LNCaP clone FGC (cell line): ENCODE results near the gene YWHAG.

Experiments used
- DNase-seq: peaks from one replicate; pipeline ENCODE4 v3.0.0-alpha.2; 2011; ENCODE audit warnings: low read depth
- H3K4me3 ChIP-seq: 2 replicates; pipeline ENCODE4 v1.5.1; 2011; ENCODE audit warnings: mild to moderate bottlenecking, low read depth, low read length, control low read depth
- CTCF ChIP-seq: IDR thresholded peaks from 2 replicates; pipeline ENCODE4 v1.5.1; 2012; ENCODE audit warnings: mild to moderate bottlenecking; ENCODE audit not compliant: control insufficient read depth, insufficient read depth; ENCODE audit errors: extremely low read depth

YWHAG gene

GRCh38 chr7:76347710-76348109, 11.1 kb downstream of the YWHAG start:
- no peak for DNase-seq
- TF ChIP-seq CTCF, result no peak
- no peak overlapping the region for H3K4me3 ChIP-seq

GRCh38 chr7:76346778-76347177, 12.0 kb downstream of the YWHAG start:
- DNase-seq, result no peak
- H3K4me3 ChIP-seq, result no peak overlapping the region
- TF ChIP-seq CTCF, result no peak

- TF ChIP-seq CTCF, result no peak
Observed at GRCh38 chr7:76346097-76346496, 12.7 kb downstream of the YWHAG start.

GRCh38 chr7:76343931-76344321, 14.9 kb downstream of the YWHAG start:
- no peak for DNase-seq
- TF ChIP-seq CTCF, result no peak
- no peak overlapping the region for H3K4me3 ChIP-seq

More at GRCh38 chr7:76346097-76346496, 12.7 kb downstream of the YWHAG start:
- DNase-seq, result no peak
- H3K4me3 ChIP-seq, result no peak overlapping the region

- no peak overlapping the region for H3K4me3 ChIP-seq
- TF ChIP-seq CTCF, result no peak
- no peak for DNase-seq
Observed at GRCh38 chr7:76343294-76343930, 15.4 kb downstream of the YWHAG start.

GRCh38 chr7:76342222-76342621, 16.6 kb downstream of the YWHAG start:
- no peak overlapping the region for H3K4me3 ChIP-seq
- DNase-seq, result no peak
- no peak for TF ChIP-seq CTCF

GRCh38 chr7:76340617-76341131, 18.1 kb downstream of the YWHAG start:
- no peak overlapping the region for H3K4me3 ChIP-seq
- DNase-seq, result no peak
- no peak for TF ChIP-seq CTCF
